Kidney (tissue), 14 donors: Measurements from ENCODE around the gene COL15A1. TPM values are rescaled to one million over a fixed set of nuclear protein-coding genes. Genes with fewer than 3 reads are reported as not detected.

ENCODE experiments used
- DNase-seq, 5 donors: peaks; one replicate each; pipeline ENCODE4 v3.0.0-alpha.2; 2013 to 2020
- FAIRE-seq: peaks from 2 replicates; lab custom pipeline; 2012; peaks lifted over from hg19 to GRCh38; lab: Jason Lieb, UNC
- H3K27ac ChIP-seq, 2 donors: one replicate each; pipeline ENCODE4 v1.7.0; 2013; ENCODE audit warnings: low read depth in 2 of 2, low read length in 2 of 2, inconsistent platforms in 1 of 2
- H3K27me3 ChIP-seq: one replicate; pipeline ENCODE4 v1.7.1; 2013; ENCODE audit warnings: low read length, inconsistent platforms; ENCODE audit not compliant: control insufficient read depth, insufficient read depth
- H3K36me3 ChIP-seq, 3 donors: one replicate each; pipeline versions ENCODE4 v1.7.0 to v1.7.1; 2013; ENCODE audit warnings: low read length in 3 of 3, control low read depth in 1 of 3, inconsistent platforms in 1 of 3; ENCODE audit not compliant: insufficient read depth in 3 of 3, control insufficient read depth in 2 of 3
- H3K4me1 ChIP-seq, 3 donors: one replicate each; pipeline versions ENCODE4 v1.7.0 to v1.7.1; 2013; ENCODE audit warnings: low read length in 3 of 3, inconsistent platforms in 1 of 3, low read depth in 1 of 3; ENCODE audit not compliant: control insufficient read depth in 2 of 3, insufficient read depth in 2 of 3
- H3K4me3 ChIP-seq, 3 donors: one replicate each; pipeline versions ENCODE4 v1.7.0 to v1.8.1; 2013; ENCODE audit warnings: low read length in 3 of 3, control low read depth in 1 of 3, inconsistent platforms in 1 of 3
- H3K9ac ChIP-seq, 3 donors: one replicate each; pipeline versions ENCODE4 v1.7.0 to v1.7.1; 2013; ENCODE audit warnings: low read length in 3 of 3, control low read depth in 1 of 3, inconsistent platforms in 1 of 3
- H3K9me3 ChIP-seq, 3 donors: one replicate each; pipeline versions ENCODE4 v1.7.0 to v1.7.1; 2013; ENCODE audit warnings: low read length in 3 of 3, control low read depth in 1 of 3, inconsistent platforms in 1 of 3; ENCODE audit not compliant: control insufficient read depth in 2 of 3, insufficient read depth in 1 of 3
- CTCF ChIP-seq: IDR thresholded peaks from 3 replicates; pipeline ENCODE4 v1.5.1; 2012; ENCODE audit warnings: mild to moderate bottlenecking, moderate library complexity, borderline replicate concordance; ENCODE audit not compliant: insufficient read depth; ENCODE audit errors: extremely low read depth
- intact Hi-C: fragments of 100-400 bp; cut with DNase I; formaldehyde crosslinking; loops from one replicate; pipeline ENCODE4 v1.11.1; 2022
- polyA plus RNA-seq: library from polyadenylated mRNA; stranded (reverse); fragments of 350-450 nt; fragmentation: Illumina TruSeq; extraction: RNeasy Lipid Tissue Mini Kit (QIAGEN cat#74804); gene quantifications from one replicate; pipeline ENCODE4 v1.2.3, GENCODE V29; 2014; ENCODE audit warnings: low read depth, low replicate concordance; ENCODE audit not compliant: insufficient read depth
- total RNA-seq: library from RNA; stranded (reverse); fragmentation: NEBNext Ultra II Directional; extraction: Animal tissue kit (Norgen Biotek cat#: 25700); gene quantifications from one replicate; pipeline ENCODE4 v1.2.1, GENCODE V29; 2021
- donor health status: control.
- donor health status: control.
- donor health status: control.
- donor health status: control.
- donor health status: control.
- donor health status: DM: yes; HTN: yes; CAD: no.
- donor health status: Normal renal cell carcinoma (clear cell type).

The COL15A1 gene
- total and polyA plus RNA-seq, 2 donors from 2014 or later: 4.7 to 42.0 TPM

DNA sequence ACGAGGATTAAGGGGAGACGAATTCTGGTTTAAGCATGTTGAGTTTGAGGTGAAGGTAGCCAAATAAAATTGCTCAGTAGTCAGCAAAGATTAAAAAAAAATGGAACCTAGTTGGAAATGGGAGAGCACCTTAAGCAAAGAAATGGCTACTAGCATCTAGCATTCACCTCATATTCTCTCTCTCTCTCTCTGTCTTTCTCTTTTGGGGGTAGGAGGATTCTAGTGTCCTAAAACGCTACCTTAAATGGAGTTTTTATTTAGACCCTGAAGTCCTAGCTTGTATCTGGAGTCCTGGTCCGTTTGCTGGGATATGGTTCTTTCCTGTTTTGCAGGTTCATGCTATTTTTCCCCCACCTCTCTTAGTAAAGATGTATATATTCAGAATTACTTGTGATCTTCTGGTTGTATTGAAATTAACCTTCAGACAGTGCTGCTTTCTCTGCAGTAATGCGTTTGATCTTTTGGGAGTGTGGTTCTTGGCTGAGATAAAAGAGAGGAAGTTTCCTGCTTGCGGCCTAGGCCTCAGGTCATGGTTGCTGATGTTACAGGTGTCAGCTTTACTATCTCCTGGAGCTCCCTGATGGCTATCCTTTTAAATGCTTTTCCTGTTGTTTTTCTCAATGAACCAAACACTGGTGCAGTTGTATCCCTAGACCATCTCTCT lies 169.2 kb downstream of the COL15A1 start:
- Histone ChIP-seq H3K27me3 (no peaks in the 10 kb centered on the region), H3K36me3 (no peaks in the 10 kb centered on the region), H3K4me1 (peaks cover 0 to 7% (median 3%) of the 10 kb centered on the region in 3 donors), H3K4me3 (no peak overlapping the region), H3K27ac (no peak overlapping the region), H3K9me3 (no peaks in the 10 kb centered on the region), H3K9ac (no peak overlapping the region)
- DNase-seq (no peak), FAIRE-seq (no peak)
- TF ChIP-seq CTCF: no peak
- intact Hi-C loops: no loop called here

DNA sequence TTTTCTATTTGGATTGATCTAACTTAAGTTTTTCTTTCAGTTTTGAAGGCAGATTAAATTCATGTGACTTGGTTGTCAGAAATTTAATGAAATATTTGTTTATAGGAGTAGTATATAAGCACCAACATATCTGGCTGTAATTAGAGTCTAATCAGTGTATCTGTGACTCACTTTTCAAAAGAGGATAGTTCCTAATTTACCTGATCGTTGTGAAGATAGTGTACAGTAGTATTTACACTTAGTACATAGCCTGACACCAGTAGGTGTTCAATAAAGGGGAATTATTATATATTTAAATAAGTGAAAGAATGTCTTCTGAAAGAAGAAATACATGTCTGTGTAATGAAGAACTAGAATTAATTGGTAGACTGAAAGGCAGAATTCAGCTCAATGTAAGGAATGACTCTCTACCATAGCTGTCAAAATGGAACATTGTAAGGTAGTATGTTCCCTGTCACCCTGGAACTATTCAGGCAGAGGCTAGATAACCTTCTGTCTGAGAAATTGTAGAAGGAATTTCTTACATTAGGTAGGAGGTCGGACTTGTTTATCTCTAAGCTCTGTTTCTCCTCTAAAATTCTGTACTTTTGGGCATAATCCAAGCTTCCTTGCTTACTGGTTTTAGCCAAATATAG lies 169.8 kb downstream of the COL15A1 start:
- no peak overlapping the region for H3K27ac ChIP-seq
- DNase-seq: no peak
- TF ChIP-seq CTCF: no peak
- no peak for FAIRE-seq
- H3K27me3 ChIP-seq: no peaks in the 10 kb centered on the region
- no peak overlapping the region for H3K4me3 ChIP-seq
- no peaks in the 10 kb centered on the region for H3K36me3 ChIP-seq
- H3K9me3 ChIP-seq: no peaks in the 10 kb centered on the region
- H3K4me1 ChIP-seq: peaks cover 0 to 5% (median 3%) of the 10 kb centered on the region in 3 donors
- intact Hi-C loops: no loop called here
- H3K9ac ChIP-seq: no peak overlapping the region

GRCh38 chr9:99114049-99114440 lies 170.3 kb downstream of the COL15A1 start:
- H3K27ac ChIP-seq: no peak overlapping the region
- peaks cover 0 to 10% (median 3%) of the 10 kb centered on the region in 3 donors for H3K4me1 ChIP-seq
- DNase-seq: no peak
- TF ChIP-seq CTCF: no peak
- no peak overlapping the region for H3K4me3 ChIP-seq
- no peaks in the 10 kb centered on the region for H3K36me3 ChIP-seq
- intact Hi-C loops: no loop called here
- FAIRE-seq: no peak
- no peaks in the 10 kb centered on the region for H3K9me3 ChIP-seq
- H3K9ac ChIP-seq: no peak overlapping the region
- no peaks in the 10 kb centered on the region for H3K27me3 ChIP-seq
